GM21526 (cell line): ENCODE data around the gene OOSP1.
"Not testable (repeated sequence)": the region's sequence is repeated elsewhere in the genome, so short reads cannot be mapped to it uniquely, and the experiment has no call there.

Source experiments
- ATAC-seq: cut with Tn5 transposase; IDR thresholded peaks from one replicate; pipeline ENCODE4 v1.9.1; 2021; ENCODE audit warnings: moderate library complexity; ENCODE audit not compliant: unreplicated experiment, low FRiP score

OOSP1 gene

GRCh38 chr11:59938132-59938531 lies at the start of gene OOSP1:
Gene OOSP1 (plus strand): TSS chr11:59938432. CDS start chr11:59938455, 23 bp downstream.
- ATAC-seq, result no peak

GRCh38 chr11:59891781-59892181 lies 46.5 kb upstream of the OOSP1 start:
- no peak for ATAC-seq

GRCh38 chr11:59894616-59895015 lies 43.6 kb upstream of the OOSP1 start:
- no peak for ATAC-seq

- no peak for ATAC-seq
Observed at GRCh38 chr11:59898046-59898445, 40.2 kb upstream of the OOSP1 start.

- no peak for ATAC-seq
Observed at GRCh38 chr11:59898650-59899049, 39.6 kb upstream of the OOSP1 start.

GRCh38 chr11:59899532-59899931 lies 38.7 kb upstream of the OOSP1 start:
- ATAC-seq, result no peak

- ATAC-seq, result no peak
Observed at GRCh38 chr11:59900366-59901126, 37.7 kb upstream of the OOSP1 start.

GRCh38 chr11:59901306-59901705 lies 36.9 kb upstream of the OOSP1 start:
- ATAC-seq, result no peak

- not testable (repeated sequence) for ATAC-seq
Observed at GRCh38 chr11:59903569-59903968, 34.7 kb upstream of the OOSP1 start.

GRCh38 chr11:59918480-59918879 lies 19.8 kb upstream of the OOSP1 start:
- ATAC-seq, result no peak

GRCh38 chr11:59918987-59919589 lies 19.1 kb upstream of the OOSP1 start:
- ATAC-seq, result no peak

GRCh38 chr11:59923813-59924212 lies 14.4 kb upstream of the OOSP1 start:
- no peak for ATAC-seq

GRCh38 chr11:59931688-59932087 lies 6.5 kb upstream of the OOSP1 start:
- ATAC-seq, result no peak

- no peak for ATAC-seq
Observed at GRCh38 chr11:59938718-59939117, 486 bp downstream of the OOSP1 start.

GRCh38 chr11:59939482-59939881 lies 1.2 kb downstream of the OOSP1 start:
- no peak for ATAC-seq

GRCh38 chr11:59941091-59941490 lies 2.9 kb downstream of the OOSP1 start:
- ATAC-seq, result no peak

- no peak for ATAC-seq
Observed at GRCh38 chr11:59943997-59944714, 5.9 kb downstream of the OOSP1 start.

- ATAC-seq, result no peak
Observed at GRCh38 chr11:59944720-59945119, 6.5 kb downstream of the OOSP1 start.

- ATAC-seq, result no peak
Observed at GRCh38 chr11:59953463-59954218, 15.4 kb downstream of the OOSP1 start.

- ATAC-seq, result no peak
Observed at GRCh38 chr11:59954219-59954847, 16.1 kb downstream of the OOSP1 start.
